GM18858 (cell line): ENCODE measurements around the gene PPIL4.

ENCODE experiments used
- ATAC-seq: cut with Tn5 transposase; IDR thresholded peaks from one replicate; pipeline ENCODE4 v1.9.1; 2021; ENCODE audit not compliant: unreplicated experiment

PPIL4 gene

DNA sequence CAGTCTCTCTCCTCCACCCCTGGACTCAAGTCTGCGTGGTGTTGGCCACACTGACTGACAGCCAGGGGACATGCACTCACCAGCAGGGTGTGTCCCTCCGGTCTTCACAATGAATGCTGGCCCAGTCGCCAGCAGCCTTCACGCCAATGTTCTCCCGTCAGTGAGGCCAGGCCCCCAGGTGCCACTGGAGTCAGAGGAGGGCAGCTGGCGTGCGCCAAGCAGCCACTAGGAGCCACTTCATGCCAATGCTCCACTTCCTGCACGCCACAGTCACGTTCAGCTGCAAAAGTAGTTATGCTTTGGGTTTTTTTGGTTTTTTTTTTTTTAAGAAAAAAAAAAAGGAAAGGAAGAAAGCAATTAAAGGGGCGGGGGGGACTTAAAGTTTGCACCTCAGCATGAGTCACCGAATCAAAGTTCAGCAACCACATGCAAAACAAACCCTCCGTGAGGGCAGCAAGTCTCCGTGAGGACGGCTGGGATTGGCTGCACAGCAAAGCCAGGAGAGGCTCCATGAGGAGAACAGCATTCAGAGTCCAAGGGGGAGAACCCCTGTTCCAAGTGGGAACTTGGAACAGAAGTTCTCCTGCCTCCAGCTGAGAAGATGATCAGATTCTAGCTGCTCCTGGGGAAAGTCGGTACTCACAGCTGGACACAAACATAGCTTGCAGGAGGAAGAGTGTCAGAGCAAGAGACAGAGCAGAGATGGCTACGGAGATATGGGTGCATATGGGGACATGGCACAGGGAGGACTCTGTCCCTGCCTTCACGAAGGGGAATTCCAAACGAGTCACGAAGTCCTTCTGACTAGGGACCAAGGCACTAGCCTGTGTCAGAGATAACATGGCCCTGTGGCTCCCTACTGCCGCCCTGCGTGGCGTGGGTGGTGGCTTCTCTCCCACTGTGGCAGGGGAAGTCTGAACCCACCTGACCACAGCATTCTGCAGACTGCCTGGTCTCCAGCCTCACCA, 60.8 kb downstream of the PPIL4 start, which contains the start of gene ZC3H12D:
Gene ZC3H12D, minus strand, starts transcription at position 282 of the 968 bp plus-strand sequence. CDS start 10,471 bp downstream, outside the sequence.
- peak; percentile 28 for ATAC-seq

DNA sequence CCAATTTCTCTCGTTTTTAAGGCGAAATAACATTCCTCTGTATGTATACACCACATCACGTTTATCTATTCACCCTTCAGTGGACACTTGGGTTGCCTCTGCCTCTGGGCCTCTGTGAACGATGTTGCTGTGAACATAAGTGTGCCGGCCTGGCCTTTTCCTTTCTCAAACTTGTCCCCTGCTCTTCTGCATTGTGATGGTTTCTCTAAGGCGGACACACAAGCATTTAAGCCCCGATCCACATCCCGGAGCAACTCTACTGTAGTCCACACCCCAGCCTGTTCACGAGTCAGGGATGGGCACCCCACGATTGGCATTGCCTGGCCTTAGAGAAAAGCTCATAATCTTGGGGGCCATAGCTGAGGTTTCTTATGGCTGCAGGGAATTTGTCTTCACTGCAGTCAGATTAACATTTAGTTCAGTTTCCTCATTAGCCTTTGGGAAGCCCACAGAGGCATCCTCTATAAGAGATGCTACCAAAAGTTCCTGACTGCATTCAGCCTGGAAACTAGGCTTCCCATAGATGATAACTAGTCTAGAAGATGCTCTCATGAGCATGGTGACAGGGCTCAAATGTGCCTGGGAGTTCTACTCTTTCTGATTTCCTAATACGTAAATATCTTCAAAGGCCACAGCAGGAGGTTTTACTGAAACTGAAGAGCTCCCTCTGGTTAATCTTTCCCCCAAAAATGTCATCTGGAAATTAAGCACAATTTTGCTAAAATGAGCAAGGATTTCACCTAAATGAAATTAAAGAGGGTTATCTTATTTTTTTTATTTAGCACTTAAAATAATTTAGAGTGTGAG, 61.8 kb downstream of the PPIL4 start:
- no peak for ATAC-seq

DNA sequence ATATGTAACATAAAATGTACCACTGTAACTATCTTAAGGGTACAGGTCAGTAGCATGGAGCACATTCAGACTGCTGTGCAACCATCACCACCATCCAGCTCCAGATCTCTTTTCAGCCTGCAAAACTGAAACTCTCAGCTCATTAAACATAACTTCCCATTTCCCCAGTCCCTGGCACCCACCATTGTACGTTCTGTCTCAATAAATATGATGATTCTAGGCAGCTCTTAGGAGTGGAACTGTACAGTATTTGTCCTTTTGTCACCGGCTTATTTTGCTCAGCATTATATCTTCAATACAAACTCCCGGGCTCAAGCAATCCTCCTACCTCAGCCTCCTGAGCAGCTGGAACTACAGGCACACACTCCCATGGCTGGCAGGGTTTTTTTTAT, 62.5 kb downstream of the PPIL4 start:
- ATAC-seq, result no peak

DNA sequence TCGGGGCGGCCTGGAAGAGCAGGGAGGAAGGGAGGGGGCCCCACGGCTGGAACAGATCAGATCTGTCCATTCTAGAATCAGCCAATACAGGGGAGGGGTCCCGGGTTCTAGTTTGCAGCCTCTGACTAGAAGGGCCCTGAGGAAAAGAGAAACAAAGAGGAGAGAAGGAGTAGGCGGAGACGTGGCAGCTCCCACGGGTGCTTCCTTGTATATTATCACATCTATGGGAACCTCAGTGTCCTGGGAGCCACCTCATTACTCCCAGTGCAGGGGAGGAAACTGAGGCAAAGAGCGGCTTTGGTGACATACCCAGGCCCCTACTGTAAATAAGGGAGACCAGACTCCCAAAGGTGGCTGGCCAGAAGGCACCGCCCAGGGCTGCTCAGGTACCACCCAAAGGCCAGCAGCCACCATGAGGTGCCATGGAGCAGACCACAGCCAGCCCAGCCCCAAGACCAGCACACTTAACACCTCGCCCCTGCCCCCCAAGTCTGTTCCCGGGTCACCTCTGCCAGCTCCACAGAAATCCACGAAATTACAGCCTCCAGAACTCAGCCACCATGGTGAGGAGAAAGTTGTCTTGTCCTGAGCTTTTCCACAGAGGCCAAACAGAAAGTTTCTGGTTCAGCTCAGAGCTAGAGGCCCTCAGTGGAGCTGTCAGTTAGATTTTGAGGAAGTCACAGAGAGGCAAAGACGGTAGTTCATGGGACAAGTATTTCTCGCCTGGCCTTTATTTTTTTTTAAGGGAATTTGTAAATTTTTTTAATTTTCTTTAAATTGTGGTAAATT, 63.1 kb downstream of the PPIL4 start:
- no peak for ATAC-seq

DNA sequence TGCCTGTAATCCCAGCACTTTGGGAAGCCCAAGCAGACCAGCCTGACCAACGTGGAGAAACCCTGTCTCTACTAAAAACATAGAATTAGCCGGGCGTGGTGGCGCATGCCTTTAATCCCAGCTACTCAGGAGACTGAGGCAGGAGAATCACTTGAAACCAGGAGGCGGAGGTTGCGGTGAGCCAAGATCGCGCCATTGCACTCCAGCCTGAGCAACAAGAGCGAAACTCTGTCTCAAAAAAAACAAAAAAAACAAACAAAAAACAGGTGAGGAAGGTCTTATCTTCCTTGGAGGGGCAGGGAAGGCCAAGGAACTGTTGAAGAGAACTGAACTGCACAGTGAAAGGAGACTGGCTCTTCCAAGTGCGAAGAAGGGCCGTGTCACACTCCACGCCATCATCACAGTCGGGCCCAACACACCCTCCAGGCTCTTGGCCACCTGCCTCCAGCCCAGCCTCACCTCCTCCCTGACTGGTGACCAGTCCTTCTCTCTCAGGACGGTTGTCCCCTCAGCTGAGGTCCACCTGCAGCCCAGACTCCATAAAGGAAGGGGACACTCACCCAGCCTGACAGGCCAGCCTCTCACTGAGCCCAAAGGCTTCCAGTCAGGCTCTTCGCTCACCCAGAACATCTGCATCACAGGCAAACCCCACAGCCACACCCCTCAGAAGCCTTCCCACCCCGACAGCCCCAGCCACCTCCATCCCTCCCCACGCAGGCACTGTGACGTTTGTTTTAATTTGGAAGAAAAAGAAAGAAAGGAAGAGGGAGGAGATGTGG, 65.2 kb downstream of the PPIL4 start:
- no peak for ATAC-seq

DNA sequence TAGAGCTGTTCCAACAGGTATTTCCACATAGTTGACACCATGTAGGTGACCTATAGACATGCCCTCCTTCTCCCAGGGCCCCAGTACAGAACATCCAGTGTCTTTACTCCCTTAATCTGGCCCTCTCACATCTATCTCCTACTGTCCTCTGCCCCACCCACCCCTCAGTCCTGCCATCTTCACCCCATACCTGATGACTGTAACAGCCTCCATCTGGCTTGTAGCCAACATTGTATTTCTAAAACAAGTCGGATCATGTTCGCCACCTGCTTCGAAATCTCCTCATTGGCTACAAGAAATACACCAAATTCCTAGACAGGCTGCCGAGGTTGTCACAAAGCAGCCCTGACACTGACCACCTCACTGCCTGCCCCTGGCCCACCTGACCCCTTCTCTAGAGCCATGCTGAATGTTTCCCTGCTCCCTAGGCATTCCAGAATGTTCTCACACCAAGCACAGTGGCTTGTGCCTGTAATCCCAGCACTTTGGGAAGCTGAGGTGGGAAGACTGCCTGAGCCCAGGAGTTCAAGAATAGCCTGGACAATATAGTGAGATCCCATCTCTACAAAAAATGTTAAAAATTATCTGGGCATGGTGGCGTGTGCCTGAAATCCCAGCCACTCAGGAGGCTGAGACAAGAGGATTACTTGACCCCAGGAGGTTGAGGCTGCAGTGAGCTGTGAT, 67.1 kb downstream of the PPIL4 start:
- no peak for ATAC-seq

DNA sequence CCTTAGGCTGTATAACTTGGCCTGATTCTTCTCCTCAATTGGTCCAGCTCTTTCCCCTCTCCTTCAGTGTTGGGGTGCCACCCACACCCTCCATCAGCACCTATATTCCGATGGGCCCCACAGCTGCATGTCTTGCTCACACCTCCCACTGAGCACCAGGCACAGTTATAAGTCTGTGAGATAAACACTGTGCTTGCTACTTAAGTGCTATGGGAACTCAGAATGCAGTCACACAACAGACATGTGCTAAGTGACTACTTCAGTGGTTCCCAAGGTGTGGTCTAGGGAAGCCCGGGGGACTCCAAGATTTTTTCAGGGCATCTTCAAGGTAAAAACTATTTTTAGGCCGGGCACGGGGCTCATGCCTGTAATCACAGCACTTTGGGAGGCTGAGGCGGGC, 68.3 kb downstream of the PPIL4 start:
- ATAC-seq, result no peak

DNA sequence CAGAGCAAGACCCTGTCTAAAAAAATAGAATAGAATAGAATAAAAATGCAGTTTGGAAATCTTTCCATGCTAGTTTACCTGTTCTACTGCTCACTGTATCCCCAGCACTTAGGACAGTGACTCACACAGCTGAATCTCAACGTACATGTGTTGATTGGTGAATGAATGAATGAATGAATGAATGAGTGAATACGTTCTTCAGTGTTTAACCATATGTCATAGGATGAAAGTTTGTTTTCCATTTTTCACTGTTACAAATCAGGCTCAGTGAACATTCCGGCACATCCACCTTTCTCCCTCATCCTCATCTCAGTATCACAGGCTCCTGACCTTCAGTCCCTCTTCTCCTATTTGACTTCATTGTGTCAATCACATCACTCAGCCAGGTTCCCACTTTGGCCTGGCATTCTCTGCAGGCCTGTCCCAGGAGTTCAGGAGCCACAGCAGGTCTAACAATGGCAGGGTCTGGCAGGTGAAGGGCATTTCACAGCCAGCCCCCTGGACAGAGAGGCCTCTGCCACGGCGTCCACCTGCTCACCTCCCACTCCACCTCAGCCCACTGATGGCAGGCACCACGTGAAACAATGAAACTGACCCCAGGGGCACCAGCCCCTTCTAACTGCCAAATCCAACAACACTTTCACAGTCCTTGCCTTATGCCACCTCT, 68.9 kb downstream of the PPIL4 start:
- no peak for ATAC-seq

DNA sequence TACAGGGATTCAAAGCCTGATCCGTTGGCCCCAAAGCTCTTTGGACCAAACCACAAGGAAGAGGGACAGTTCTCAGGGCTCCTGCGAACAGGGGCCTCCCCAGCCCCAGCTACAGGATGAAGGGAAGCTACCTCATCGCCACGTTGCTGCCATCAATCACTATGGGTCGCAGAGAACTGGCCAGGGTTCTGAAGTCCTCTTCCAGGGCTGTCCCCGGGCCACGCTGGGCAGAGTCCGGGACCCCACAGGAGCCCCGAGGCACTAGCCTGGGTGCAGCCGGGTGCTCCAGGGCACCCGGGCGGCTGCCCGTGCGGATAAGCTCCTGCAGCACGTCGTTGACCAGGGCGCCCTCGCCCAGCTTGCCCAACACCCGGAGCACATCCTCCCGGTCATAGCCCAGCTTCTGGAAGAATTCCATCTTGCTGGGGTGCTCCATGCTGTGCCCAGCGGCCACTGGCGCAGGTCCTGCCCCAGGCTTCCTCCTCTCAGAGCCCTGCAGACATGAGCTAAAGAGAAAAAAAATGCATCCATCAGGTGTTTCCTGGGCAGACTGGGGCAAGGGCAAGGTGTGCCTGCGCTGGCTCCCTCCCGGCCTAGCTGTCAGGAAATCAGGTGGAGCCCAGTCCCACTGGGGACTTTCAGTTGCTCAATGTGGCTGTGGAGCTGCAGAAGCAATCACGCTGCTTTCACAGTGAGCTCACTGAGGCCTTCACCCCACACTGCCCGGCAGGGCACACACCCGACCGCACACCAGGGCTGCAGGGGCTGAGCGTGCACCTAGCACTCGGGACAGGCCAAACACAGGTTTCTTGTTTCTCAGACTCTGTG, 71.5 kb downstream of the PPIL4 start:
- no peak for ATAC-seq

DNA sequence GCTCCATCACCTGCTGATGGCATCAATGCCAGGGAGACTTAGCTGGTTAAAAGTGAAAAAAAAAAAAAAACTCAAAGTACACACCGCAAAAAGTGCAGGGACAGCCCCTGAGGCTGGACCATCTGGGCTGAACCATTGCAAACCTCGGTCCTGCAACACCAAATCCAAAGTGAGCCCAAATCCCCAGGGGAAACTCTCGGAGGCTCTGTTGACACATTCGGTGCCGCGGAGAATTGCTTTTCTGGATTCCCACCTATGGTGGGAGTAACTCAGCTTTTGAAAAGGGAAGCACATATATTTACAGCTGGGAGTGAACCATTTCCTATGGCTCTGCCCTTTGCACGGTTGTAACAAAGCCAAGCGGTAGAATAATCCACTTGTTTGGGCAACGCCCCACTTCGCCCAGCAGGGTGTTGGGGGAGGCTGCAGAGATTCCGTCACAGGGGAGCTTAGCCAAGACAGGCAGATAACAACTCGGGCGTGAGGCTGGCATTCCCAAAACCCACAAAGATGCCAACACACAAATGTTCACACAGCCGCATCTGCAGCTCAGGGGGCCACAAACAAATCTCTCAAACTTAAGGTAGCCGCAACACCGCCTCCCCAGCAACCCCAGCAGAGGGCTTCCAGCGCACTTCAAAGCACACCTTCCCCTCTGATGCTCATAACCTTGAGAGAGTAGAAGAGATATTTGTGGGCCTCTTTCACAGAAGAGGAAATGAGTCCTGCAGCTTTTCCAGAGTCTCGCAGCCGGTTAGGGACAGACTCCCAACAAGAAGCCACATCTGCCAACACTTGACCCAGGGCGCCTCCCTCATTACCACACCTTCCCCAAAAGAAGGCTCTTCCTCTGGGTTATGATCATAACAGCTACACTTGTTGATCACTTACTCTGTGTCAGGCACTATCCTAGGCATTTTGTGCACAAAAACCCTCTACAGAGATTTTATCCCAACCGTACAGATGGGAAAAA, 72.5 kb downstream of the PPIL4 start:
- no peak for ATAC-seq

DNA sequence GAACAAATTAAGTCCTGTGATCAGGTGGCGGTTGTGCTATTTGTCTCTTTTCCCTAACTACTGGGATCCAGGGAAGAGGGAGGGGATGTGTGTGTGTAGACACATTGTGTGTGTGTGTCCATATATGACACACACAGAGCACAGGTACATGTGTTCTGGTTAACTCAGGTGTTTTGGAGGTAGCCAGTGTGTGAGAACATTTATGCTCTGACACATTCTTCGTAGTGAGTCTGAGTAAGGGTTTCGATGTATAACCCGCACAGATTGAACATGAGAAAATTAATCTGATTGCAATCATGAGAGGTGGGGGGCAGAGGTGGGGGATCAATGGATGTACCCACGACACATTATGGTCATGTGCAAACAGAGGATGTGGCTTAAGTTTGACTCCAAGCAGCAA, 73.6 kb downstream of the PPIL4 start:
- no peak for ATAC-seq

DNA sequence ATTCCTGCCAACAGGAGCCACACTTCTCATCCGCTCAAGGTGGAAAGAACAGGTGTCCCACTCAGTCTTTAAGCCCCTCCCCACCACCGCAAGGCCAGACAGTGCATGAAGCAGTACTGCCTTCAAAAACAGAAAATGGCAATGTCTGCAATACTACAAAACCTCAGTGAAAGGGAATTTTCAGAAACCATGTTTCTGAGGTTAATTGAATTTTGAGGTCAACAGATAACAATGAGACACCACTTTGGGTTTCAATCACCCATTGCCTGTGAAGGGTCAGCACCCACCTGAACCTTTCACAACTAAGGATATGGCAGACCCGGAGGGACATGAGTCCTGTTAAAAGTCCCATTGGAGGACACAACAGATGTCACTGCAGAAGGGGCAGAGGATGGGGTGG, 74.0 kb downstream of the PPIL4 start:
- ATAC-seq, result peak; percentile 41

DNA sequence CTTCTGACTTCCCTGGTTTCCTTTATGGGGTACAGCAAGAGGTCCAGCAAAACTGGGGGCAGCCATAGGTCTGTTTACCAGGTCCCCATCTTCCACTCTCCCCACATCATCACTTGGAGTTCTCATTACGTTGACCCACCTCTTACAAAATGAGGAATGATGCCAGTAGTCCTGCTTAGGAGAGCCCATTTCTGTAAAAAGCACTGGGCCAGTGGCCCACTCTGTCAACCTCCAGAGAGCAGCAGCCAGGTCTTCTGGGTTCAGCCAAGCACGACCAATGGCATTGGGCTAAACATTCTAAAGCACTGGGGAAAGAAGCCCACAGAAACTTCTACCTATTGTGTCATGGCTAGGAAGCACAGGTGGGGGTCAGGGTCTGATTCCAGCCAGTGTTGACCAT, 74.9 kb downstream of the PPIL4 start:
- no peak for ATAC-seq

DNA sequence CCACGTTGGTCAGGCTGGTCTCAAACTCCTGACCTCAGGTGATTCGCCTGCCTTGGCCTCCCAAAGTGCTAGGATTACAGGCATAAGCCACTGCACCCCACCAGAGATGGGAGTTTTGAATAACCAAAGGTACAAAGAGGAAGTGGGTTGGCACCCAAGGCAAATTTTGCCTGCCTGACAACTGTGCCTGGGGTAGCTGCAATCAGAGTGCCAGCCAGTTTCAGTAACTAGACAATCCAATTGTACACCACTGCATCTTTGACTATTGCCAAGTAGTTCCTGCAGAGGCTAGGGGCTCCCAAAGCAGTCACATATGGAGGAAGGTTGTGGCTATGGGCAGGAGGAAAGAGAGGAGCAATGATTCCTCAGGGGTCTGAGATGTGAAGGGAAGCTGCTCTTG, 77.7 kb downstream of the PPIL4 start:
- no peak for ATAC-seq

DNA sequence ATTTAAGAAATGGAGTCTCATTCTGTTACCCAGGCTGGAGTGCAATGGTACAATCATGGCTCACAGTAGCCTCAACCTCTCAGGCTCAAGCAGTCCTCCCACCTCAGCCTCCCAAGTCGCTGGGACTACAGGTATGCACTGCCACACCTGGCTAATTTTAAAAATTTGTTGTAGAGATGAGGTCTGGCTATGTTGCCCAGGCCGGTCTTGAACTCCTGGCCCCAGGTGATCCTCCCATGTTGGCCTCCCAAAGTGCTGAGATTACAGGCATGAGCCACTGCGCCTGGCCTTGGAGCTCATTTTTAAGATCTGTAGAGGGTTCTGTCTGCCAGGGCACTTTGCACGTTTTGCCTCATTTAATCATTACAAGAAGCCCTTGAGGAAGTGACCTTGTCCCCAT, 78.6 kb downstream of the PPIL4 start:
- no peak for ATAC-seq

DNA sequence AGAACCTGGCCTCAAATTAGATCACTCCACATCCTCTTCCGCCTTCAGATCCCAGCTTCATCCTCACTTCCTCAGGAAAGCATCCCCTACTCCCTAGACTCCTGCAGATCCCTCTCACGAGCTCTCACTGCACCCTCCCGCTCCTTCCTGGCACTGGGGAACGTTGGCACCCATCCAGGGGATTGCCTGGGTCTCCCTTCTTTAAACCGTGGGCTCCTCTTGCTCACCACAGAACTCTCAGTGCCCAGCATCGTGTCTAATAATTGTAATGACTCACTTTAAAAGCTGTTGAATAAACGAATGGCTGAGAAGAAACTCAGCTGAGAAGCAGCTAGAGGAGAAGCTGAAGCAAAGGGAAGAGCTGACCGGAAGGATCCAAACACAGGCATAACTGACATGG, 81.4 kb downstream of the PPIL4 start:
- ATAC-seq, result no peak

DNA sequence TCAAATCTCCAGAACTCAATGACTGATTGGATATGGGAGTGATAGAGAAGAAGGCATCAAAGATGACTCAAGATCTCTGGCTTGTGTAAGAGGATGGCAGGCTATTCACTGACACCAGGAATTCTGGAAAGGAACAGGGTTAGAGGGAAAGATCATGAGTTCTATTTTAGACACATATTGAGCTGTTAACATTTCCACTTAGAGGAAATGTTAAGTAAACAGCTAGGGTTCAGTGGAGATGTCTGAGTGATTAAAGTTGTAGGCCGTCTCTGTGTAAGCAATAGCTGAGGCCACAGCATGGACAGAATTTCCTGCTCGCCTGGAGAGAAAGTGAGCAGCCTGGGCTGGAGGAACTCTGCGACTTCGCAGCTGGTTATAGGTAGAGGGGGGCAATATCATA, 82.1 kb downstream of the PPIL4 start:
- ATAC-seq, result no peak
